HG03045 (cell line): ENCODE data around the gene HSFX3.
A peak's percentile ranks its signal among the peaks of the same experiment; 100 is the strongest.
"Not testable (repeated sequence)": the region's sequence is repeated elsewhere in the genome, so short reads cannot be mapped to it uniquely, and the experiment has no call there.

Experiments used
- ATAC-seq: cut with Tn5 transposase; IDR thresholded peaks from one replicate; pipeline ENCODE4 v1.9.1; 2021; ENCODE audit warnings: mild to moderate bottlenecking, moderate library complexity; ENCODE audit not compliant: unreplicated experiment

The HSFX3 gene, protein sequence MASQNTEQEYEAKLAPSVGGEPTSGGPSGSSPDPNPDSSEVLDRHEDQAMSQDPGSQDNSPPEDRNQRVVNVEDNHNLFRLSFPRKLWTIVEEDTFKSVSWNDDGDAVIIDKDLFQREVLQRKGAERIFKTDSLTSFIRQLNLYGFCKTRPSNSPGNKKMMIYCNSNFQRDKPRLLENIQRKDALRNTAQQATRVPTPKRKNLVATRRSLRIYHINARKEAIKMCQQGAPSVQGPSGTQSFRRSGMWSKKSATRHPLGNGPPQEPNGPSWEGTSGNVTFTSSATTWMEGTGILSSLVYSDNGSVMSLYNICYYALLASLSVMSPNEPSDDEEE

DNA sequence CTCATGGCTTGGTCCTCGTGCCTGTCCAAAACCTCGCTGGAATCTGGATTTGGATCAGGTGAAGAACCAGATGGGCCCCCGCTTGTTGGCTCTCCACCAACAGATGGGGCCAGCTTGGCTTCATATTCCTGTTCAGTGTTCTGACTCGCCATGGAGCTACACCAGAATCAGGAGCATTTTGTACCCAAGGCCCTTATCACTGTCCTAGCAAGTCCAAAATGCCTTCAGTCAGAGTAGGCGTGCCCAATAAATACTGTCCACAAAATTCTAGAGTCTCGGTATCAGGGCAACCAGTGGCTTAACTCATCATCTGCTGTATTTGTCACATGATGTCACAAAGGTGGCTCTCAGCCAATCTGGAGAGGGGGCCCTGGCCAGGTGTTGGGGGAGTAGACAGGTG, at the start of gene HSFX3:
HSFX3 (minus strand) TSS at position 224 of the 400 bp plus-strand sequence; CDS start at position 152, 72 bp downstream.
- not testable (repeated sequence) for ATAC-seq

DNA sequence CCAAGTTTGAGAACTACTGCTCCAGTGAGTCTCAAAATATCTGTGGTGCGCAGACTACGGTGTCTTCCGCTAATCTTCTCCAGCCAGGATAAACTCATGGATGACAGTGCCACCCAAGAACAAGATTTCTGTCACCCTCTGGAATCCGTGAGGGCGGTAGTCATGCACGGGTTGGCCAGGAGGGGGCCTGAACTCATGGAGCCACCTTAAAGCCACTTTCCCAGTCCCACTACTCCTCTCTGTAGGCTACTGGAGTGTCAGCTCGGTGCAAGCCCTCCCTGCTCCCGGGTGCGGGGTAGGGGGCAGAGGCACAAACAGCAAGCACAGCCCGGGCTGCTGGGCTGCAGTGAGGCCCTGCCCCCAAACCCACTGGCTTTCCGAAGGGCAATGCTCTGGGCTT, 48.9 kb upstream of the HSFX3 start:
- ATAC-seq, result not testable (repeated sequence)

DNA sequence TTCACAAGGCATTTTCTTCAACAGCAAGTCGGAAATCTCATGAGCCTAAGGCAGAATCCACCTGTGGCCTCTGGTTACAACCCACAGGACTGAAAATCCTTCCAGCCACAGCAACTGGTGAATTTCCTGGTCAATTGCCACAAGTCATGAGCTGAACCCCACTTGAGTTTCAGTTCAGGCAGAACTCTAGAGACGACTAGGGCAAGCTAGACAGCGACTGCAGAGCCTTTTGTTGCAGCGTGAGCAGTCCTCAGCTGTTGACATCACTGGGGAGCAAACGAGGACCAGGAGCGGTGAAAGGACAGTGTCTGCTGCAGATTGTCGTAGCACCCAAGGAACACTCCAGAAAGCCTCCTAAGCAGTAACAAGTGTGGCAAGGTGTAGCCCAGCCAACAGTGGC, 46.2 kb upstream of the HSFX3 start:
- ATAC-seq, result not testable (repeated sequence)

DNA sequence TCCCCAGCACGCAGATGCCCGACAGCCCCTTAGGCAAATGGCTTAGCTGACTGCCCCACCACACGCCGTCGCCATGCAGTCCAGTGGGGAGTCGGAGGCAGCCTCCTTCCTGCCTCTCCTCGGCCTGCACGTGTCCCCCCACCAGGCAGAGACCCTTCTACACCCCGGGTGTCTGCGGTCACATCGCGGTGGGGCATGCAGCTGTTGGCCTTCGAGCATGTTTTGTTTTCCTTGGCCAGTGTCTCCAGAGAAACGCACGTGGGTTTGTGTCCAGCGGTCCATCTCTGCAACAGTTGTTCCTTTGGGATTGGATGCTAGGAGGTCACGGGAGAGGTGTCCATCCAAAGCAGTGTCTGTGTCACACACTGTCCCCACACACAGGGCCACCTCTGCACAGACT, 45.5 kb upstream of the HSFX3 start, which contains the start of gene HSFX2:
HSFX2 (minus strand) TSS at position 101 of the 400 bp plus-strand sequence. CDS start 614 bp downstream, outside the sequence.
- ATAC-seq, result not testable (repeated sequence)

DNA sequence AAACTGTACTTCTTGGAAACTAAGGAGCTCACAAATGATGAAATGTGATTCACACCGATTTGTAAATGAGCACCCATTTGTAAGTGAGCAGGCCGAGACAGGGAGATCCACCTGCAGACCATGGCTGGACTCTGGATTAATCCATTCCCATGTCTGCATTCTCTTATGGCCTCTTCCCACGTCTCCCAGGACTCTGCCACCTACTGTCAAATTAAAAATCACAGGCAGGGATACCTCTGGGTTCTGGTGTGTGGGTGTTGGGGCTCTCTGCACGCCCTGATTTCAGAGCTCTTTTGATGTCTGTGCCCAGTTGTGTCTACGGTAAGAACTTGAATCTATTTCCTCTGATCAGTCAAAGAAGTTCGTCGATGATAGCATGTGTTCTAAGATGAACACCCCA, 41.3 kb upstream of the HSFX3 start:
- ATAC-seq, result not testable (repeated sequence)

DNA sequence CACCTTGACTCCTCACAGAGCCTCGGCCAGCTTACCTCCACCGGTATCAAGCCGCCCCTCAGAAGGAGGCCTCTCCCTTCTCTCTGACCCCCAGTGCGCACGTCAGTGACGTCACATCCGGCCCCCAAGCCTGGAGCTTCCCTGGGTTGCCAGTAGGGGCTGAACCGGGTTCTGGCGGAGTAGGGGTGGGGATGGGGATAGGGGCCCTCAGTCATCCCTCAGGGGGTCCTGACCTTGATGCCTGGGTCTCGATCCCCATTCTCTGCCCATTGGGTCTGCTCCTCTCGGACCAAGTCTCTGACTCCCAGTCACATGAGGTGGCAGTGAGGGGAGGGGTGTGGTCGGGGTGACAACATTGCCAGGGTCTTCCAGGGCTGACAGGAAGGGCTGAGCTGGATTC, 37.6 kb upstream of the HSFX3 start, which contains the start of gene MAGEA9B:
MAGEA9B (minus strand) TSS at position 101 of the 400 bp plus-strand sequence. CDS start 4,280 bp downstream, outside the sequence.
- ATAC-seq, result not testable (repeated sequence)

DNA sequence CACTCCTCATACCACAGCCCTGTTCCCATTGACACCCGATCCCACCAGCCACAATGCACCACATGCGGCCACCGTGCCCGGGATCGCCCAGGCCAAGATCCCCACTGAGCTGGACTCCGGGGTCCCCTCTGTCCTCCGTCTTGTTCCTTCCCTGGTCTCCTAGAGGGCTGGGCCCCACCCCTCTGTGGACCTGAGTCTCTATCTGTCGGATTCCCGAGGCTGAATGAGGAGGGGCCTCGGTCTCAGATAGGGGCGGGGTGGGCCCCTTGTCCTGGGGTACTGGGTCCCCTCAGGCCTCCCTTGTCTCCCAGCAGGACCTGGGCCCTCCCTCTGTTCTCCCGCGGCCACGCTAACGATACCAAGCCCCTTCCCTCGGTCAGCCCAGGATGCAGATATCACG, 35.9 kb upstream of the HSFX3 start:
- ATAC-seq, result not testable (repeated sequence)

DNA sequence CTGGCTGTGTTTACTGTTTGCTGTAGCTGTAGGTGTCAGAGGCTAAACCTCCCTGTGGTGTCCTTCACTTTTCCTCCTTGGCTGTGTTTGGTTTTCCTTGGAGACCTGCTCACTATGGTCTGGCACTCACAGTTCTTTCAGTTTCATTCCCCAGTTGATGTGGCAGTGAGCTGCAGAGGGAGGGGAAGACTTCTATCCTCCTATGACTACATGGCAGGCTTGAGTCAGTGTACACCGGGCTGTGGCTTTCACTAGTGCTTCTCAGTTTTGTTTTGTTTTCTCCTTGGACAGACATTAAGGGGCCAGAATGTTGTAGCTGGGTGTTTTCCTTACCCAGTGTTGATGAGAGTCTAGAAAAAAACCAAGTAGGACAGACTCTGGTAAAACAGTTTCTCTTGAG, 23.7 kb upstream of the HSFX3 start:
- ATAC-seq, result peak; percentile 100

DNA sequence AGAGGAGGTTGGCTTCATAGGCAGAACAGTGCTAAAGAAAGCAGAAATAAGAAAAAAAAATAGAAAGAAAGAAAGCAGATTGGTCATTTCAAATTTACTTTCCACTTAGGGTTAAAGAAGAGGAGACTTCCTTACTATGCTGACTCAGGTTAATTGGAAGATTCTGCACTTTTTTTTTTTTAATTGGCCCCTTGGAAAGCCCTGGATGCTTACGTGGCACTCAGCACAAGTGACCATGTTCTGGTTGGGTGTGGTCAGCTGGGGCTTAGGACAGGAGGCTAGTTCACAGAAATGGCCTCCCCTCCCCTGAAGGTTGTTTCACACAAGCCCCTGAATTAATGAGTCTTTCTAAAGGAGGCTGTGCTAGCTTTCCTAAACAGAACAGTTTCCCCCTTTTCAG, 23.0 kb upstream of the HSFX3 start:
- ATAC-seq, result no peak

DNA sequence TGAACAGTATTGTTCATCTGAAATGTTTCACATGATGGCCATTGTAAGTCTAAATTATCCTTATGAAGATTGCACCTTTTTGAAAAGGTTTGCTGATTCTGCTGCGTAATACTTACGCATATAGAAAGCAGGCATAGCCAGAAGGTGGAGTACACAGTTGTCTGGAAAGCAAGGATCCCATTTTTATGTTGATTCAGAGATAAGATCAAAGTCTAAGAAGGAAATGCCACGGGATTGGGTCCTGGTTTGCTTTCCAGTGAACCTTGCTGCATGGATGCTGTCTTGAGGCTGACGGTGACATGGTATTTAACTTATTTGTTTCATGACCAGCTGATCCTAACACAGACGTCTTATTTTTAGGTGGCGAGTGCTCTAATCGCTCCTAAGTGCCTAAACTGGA, 22.0 kb upstream of the HSFX3 start:
- no peak for ATAC-seq

DNA sequence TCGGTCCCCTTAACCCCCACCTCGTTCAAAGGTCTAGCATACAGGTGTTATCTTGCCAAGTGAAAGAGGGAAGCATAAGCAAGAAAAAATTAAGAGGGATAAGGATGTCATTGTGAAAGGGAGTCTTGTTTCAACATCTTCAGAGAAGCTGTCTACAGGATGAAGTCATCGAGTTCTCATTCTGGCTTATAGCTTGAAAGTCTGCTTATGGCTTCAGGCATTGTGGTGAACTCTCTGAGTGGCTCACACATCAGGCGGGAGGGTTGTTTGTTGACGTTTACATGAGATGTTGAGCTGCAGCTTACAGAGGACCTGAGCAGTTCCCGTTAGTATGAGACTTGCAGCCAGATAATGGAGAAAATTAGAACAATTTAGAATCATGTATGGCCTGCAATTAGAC, 20.9 kb upstream of the HSFX3 start:
- ATAC-seq, result no peak

DNA sequence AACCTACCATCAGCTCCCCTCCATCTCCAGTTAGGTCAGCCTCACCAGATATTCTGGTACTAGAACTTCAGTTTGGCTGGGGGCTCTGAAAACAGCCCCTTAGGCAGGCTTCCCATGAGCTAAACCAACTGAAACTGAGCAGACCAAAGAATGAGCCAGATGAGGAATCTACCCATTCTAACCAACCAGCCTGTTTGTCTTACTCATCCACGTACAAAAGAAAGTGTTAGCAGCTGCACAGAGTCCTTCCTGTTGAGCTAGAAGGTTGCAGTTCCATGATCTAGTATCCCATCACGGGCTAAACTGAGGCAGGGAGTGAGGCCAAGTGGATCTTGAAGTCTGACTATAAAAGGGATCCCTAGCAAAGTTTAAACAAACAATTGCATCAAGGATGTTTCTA, 20.0 kb upstream of the HSFX3 start:
- ATAC-seq, result no peak

DNA sequence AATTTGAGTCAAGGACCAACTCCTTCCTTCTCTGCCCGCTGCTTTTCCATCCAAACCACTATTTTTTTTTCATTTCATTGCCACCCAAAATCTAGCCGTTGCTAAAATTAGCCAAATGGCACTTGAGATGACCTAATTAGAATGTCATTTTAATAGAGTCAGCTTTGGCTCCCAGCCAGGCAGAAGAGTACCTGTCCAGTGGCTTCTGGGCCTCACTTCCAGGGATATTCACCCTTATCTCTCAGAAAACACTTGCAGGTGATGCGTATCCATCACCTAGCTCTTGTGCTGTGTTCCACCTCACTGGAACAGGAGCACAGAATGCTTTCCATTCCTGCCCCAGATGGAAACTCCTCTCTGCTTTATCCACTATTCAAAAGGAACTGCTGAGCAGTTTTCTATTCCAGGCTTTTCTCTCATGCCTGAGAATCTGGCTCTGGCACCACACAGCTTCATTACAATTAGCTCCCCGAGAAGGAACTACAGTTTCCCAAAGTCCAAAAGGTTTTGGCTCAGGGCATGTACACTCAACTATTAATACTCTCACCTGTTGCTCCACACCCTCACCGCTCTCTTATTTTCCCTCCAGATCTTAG, 19.1 kb upstream of the HSFX3 start:
- ATAC-seq, result no peak

DNA sequence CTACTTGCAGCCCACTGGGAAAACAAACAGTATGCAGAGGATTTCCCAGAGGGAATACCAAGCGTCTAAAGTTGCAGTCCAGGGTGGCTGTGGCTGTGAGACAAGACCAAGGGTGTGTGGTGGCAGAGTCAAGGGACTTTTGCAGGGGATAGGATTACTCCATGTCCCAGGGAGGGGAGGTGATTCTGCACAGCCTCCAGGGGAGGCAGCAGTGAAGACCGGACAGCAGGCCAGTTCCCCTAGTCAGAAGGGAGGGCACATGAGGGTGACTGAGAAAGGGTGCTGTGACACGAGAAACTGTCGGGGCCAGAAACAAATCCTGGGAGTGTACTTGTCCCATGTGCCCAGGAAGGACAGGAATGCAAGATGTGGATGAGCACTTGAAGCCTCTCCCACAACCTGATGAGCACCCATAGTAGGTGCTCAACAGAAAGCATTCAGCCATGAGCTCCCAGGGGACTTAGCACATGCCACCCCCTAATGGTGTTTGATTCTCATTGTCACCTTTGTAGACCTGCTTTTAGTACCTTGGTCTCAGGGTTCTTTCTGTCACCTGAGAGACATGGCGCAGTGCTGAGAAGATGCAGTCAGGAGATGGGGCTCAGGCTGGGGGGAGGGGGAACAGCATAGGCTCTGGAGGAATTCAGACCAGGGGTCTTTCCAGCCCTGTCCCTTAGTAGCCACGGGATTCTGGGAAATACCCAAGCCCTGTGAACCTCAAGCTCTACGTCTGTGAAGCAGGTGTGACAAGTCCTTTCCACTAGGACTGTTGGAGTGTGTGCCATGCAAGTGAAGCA, 18.1 kb upstream of the HSFX3 start:
- ATAC-seq, result no peak

DNA sequence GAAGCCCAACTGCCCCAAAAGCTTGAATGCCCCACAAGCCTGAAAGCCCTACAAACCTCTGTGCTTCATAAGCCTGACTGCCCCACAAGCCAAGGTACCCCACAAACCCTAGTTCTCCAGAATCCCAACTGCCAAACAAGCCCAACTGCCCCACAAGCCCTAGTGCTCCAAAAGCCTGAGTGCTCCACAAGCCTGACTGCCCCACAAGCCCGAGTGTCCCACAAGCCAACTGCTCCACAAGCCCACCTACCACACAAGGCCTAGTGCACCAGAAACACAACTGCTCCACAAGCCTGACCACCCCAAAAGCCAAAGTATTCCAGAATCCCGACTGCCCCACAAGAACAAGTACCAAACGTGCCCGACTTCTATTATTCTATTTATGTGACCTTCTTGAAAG, 13.6 kb upstream of the HSFX3 start:
- no peak for ATAC-seq

DNA sequence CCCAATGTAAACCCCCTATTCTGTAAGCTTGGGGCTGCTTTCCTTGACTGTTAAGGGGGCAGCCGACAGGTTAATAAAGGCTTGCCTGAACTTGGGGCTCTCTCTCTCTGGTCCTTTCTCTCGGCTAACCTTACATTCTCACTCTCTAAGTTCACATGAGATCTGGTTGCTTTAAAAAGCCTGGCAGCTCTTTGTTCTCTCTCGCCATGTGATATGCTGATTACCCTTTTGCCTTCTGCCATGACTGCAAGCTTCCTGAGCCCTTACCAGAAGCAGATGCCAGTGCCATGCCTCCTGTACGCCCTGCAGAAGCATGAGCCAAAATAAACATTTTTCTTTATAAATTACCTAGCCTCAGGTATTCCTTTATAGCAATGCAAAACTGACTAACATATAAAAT, 5.5 kb upstream of the HSFX3 start:
- ATAC-seq, result not testable (repeated sequence)

DNA sequence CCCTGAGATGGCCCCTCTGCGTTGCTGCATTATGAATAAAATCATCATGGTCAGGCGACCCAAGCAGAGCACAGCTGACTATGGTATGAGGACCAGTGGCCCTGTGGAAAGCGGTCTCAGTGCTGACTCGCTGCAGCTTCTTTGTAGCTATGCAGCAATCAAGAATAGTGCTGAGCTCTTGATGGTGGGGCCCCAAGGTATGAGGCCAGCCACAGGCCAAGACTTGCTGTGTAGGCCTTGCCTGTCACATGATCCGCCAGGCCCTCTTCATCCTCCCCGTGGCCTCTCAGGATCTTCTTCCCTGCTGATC, 2.2 kb upstream of the HSFX3 start:
- not testable (repeated sequence) for ATAC-seq

DNA sequence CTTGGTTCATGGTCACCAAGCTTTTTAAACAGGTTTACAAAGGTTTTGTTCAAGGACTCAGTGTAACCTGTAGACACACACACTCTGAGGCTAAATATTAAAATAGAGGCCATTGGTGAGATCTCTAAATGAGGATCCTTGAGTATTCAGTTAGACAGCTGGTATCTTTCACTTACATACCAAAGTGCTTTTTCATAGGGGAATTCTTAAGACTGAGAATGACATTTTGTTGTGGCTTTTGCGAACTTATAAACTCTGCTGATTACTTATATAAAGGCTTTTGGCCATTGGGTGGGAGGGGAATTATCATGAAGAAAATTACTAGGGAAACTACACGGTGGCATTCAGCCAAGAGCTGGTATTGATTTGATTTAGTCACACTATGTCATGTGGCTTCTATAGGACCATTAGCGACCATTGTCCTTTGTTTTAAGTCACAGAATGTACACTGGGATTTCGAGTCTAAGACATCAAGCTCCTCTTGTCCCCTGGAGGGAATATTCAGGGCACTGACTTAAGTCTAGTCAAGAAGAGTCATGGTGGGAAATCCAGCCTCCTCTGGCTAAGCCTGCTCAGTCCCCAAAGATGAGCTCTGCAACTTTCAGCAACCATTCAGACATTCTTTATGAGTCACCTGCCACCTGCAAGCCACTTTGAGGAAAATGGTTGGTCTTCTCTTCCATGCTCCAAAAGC, 1.7 kb upstream of the HSFX3 start:
- not testable (repeated sequence) for ATAC-seq

DNA sequence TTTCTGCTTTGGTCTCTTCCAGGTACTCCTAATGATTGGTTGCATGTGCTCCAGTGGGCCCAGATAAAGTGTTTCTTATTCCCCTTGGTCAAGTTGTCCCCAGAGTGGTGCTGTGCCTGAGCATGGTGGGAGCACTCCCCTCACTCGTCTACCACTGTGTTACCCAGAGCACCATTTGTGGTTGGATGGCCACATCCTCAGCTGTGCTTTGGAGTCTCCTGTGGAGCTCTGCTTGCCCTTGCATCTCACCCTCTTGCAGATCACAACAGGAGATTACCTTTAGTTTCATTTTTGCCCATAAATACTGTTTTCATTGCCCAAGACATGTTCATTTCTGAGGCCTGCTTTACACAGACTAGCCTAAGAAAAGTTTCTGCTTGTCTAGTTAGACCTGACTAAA, 730 bp upstream of the HSFX3 start:
- ATAC-seq, result not testable (repeated sequence)

DNA sequence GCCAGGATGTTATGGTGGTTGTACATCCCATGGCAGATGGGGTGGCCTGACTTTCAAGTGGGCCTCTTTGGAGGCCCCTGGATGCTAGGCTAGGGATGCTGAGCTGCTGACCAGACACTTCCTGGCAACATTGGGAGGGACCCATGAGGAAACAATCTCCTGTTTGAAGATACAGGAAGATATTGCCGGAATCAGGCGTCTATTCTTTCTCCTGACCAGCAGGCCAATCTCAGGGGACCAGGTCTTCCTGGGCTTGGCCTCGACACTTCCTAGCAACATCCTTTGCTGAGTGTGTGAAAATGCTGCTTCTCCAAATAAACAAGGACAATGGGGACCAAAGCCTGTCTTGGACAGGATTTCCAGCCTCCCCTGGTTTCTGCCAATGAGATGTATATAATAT, 1.9 kb downstream of the HSFX3 start:
- not testable (repeated sequence) for ATAC-seq

DNA sequence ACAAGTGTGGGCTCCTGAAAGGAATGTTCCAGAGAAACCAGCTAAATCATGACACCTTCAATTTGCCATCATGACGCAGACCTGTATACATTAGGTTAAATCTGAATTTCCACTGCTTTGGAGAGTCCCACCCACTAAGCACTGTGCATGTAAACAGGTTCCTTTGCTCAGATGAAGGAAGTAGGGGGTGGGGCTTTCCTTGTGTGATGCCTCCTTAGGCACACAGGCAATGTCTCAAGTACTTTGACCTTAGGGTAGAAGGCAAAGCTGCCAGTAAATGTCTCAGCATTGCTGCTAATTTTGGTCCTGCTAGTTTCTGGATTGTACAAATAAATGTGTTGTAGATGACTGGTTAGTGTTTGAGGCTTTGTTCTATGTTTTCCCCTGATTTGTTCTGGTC, 2.8 kb downstream of the HSFX3 start:
- ATAC-seq, result not testable (repeated sequence)
